H1 (cell line): ENCODE measurements around the gene CLCNKB. TPM values are rescaled to one million over a fixed set of nuclear protein-coding genes. Genes with fewer than 3 reads are reported as not detected.
"Not testable (repeated sequence)": the region's sequence is repeated elsewhere in the genome, so short reads cannot be mapped to it uniquely, and the experiment has no call there.

Source experiments
- CTCF ChIA-PET: fragments of 300-600 bp; sonication (Branson Sonifier 250); formaldehyde crosslinking; loops from one replicate; lab custom pipeline; 2021; ENCODE audit not compliant: partially characterized antibody; lab: Charles Lee
- POLR2A ChIA-PET: fragments of 300-600 bp; sonication (Branson Sonifier 250); formaldehyde crosslinking; loops from one replicate; lab custom pipeline; 2021; ENCODE audit warnings: inconsistent platforms; ENCODE audit not compliant: partially characterized antibody; lab: Charles Lee
- DNase-seq, 2 experiments: peaks; one replicate each; pipeline versions ENCODE4 v3.0.0 to v3.0.0-alpha.2; 2010 to 2022; ENCODE audit warnings: low spot score in 2 of 2, low read depth in 1 of 2, mixed read lengths in 1 of 2
- FAIRE-seq: peaks from 2 replicates; lab custom pipeline; 2011; peaks lifted over from hg19 to GRCh38; lab: Jason Lieb, UNC
- H2AFZ ChIP-seq: 2 replicates; pipeline ENCODE4 v1.8.1; 2012; ENCODE audit warnings: low read length, inconsistent platforms
- H2AK5ac ChIP-seq: 2 replicates; pipeline ENCODE4 v1.6.1; 2013; ENCODE audit warnings: low read depth, low read length
- H2BK120ac ChIP-seq: replicated peaks from 2 replicates; pipeline ENCODE3; 2013; ENCODE audit warnings: low read depth, low read length, inconsistent platforms
- H2BK12ac ChIP-seq: 2 replicates; pipeline ENCODE4 v1.6.1; 2013; ENCODE audit warnings: low read depth, low read length
- H2BK15ac ChIP-seq: 2 replicates; pipeline ENCODE4 v1.6.1; 2013; ENCODE audit warnings: low read length
- H2BK20ac ChIP-seq: 2 replicates; pipeline ENCODE4 v1.6.1; 2013; ENCODE audit warnings: low read length
- H2BK5ac ChIP-seq: 2 replicates; pipeline ENCODE4 v1.6.1; 2013; ENCODE audit warnings: low read depth, low read length
- H3K14ac ChIP-seq: 2 replicates; pipeline ENCODE4 v1.6.1; 2013; ENCODE audit warnings: inconsistent platforms; ENCODE audit not compliant: insufficient read length
- H3K18ac ChIP-seq: 2 replicates; pipeline ENCODE4 v1.6.1; 2013; ENCODE audit warnings: low read length; ENCODE audit errors: extremely low read depth
- H3K23ac ChIP-seq: 2 replicates; pipeline ENCODE4 v1.6.1; 2013; ENCODE audit warnings: inconsistent platforms; ENCODE audit not compliant: insufficient read length
- H3K23me2 ChIP-seq: 2 replicates; pipeline ENCODE4 v1.6.1; 2013; ENCODE audit warnings: low read depth, low read length
- H3K27ac ChIP-seq: 2 replicates; pipeline ENCODE4 v1.6.1; 2011; ENCODE audit warnings: low read depth, low read length, inconsistent platforms
- H3K27me3 ChIP-seq, 4 experiments: replicated peaks in 1 of 4; 1 replicate in 1 of 4; 2 replicates in 3 of 4; pipeline versions ENCODE4 v1.6.1 to v1.8.1; 2011 to 2013; ENCODE audit warnings: low read length in 3 of 4, mild to moderate bottlenecking in 3 of 4, inconsistent platforms in 2 of 4, mixed read lengths in 2 of 4, moderate library complexity in 1 of 4; ENCODE audit not compliant: control insufficient read depth in 3 of 4, insufficient read depth in 3 of 4; ENCODE audit errors: extremely low read depth in 1 of 4
- H3K36me3 ChIP-seq, 4 experiments: 2 replicates each; pipeline versions ENCODE4 v1.6.1 to v1.8.1; 2011 to 2013; ENCODE audit warnings: mild to moderate bottlenecking in 4 of 4, low read length in 3 of 4, moderate library complexity in 2 of 4, control low read depth in 1 of 4, inconsistent platforms in 1 of 4; ENCODE audit not compliant: insufficient read depth in 4 of 4, control insufficient read depth in 2 of 4
- H3K4ac ChIP-seq: replicated peaks from 2 replicates; pipeline ENCODE3; 2013; ENCODE audit warnings: low read length, low read depth, mixed read lengths, inconsistent platforms; ENCODE audit not compliant: insufficient read length
- H3K4me1 ChIP-seq, 4 experiments: replicated peaks in 1 of 4; 1 replicate in 1 of 4; 2 replicates in 3 of 4; pipeline versions ENCODE4 v1.6.1 to v1.8.1; 2011 to 2013; ENCODE audit warnings: low read length in 3 of 4, inconsistent platforms in 2 of 4, mixed read lengths in 1 of 4; ENCODE audit not compliant: insufficient read depth in 4 of 4, control insufficient read depth in 3 of 4
- H3K4me2 ChIP-seq, 2 experiments: 2 replicates each; pipeline versions ENCODE4 v1.6.1 to v1.8.1; 2011 to 2013; ENCODE audit warnings: low read depth in 2 of 2, low read length in 2 of 2, control low read depth in 1 of 2, inconsistent platforms in 1 of 2, mild to moderate bottlenecking in 1 of 2; ENCODE audit not compliant: insufficient read depth in 1 of 2
- H3K4me3 ChIP-seq, 4 experiments: fragments of 200-600, 300-600 bp in 1 of 4; sonication (generic), shearing (Covaris generic), sonication (Bioruptor Twin) in 1 of 4; 2 replicates each; pipeline versions ENCODE4 v1.5.1 to v1.8.1; 2011 to 2016; ENCODE audit warnings: low read length in 4 of 4, low read depth in 3 of 4, control low read depth in 2 of 4, inconsistent platforms in 2 of 4, mild to moderate bottlenecking in 2 of 4, mixed read lengths in 1 of 4, moderate library complexity in 1 of 4; ENCODE audit not compliant: insufficient read depth in 2 of 4; ENCODE audit errors: extremely low read depth in 1 of 4
- H3K56ac ChIP-seq: replicated peaks from 2 replicates; pipeline ENCODE3; 2013; ENCODE audit warnings: low read depth, mild to moderate bottlenecking, mixed read lengths, low read length, inconsistent platforms; ENCODE audit not compliant: insufficient read length
- H3K79me1 ChIP-seq: 2 replicates; pipeline ENCODE4 v1.6.1; 2013; ENCODE audit warnings: low read depth, low read length, control low read depth
- H3K79me2 ChIP-seq, 2 experiments: 2 replicates each; pipeline versions ENCODE4 v1.6.1 to v1.8.1; 2012 to 2013; ENCODE audit warnings: low read length in 2 of 2, mild to moderate bottlenecking in 2 of 2, inconsistent platforms in 1 of 2; ENCODE audit not compliant: insufficient read depth in 2 of 2, control insufficient read depth in 1 of 2
- H3K9ac ChIP-seq, 4 experiments: replicated peaks in 1 of 4; 1 replicate in 1 of 4; 2 replicates in 3 of 4; pipeline versions ENCODE4 v1.6.1 to v1.8.1; 2011 to 2013; ENCODE audit warnings: low read depth in 3 of 4, low read length in 3 of 4, control low read depth in 2 of 4, mild to moderate bottlenecking in 2 of 4, moderate library complexity in 2 of 4, inconsistent platforms in 1 of 4; ENCODE audit errors: extremely low read depth in 1 of 4
- H3K9me3 ChIP-seq, 2 experiments: 2 replicates each; pipeline versions ENCODE4 v1.6.1 to v1.8.1; 2012 to 2013; ENCODE audit warnings: mild to moderate bottlenecking in 2 of 2, moderate library complexity in 2 of 2, control low read depth in 1 of 2, inconsistent platforms in 1 of 2, low read depth in 1 of 2, low read length in 1 of 2, mixed read lengths in 1 of 2; ENCODE audit not compliant: insufficient read depth in 2 of 2
- H4K20me1 ChIP-seq, 2 experiments: replicated peaks in 1 of 2; 2 replicates each; pipeline versions ENCODE3 to v1.8.1; 2011 to 2013; ENCODE audit warnings: inconsistent platforms in 2 of 2, low read length in 2 of 2, mild to moderate bottlenecking in 1 of 2; ENCODE audit not compliant: insufficient read depth in 2 of 2, control insufficient read depth in 1 of 2
- H4K5ac ChIP-seq: 2 replicates; pipeline ENCODE4 v1.6.1; 2013; ENCODE audit warnings: low read length, low read depth, mixed read lengths, inconsistent platforms; ENCODE audit not compliant: insufficient read length
- H4K8ac ChIP-seq: 2 replicates; pipeline ENCODE4 v1.8.0; 2013; ENCODE audit warnings: mild to moderate bottlenecking, moderate library complexity, low read length, inconsistent platforms; ENCODE audit not compliant: insufficient read depth; ENCODE audit errors: extremely low read depth
- H4K91ac ChIP-seq: replicated peaks from 2 replicates; pipeline ENCODE3; 2013; ENCODE audit warnings: low read length, mixed read lengths, inconsistent platforms; ENCODE audit not compliant: insufficient read length
- WGBS, 2 experiments: shearing (Covaris generic) in 1 of 2; methylation state at CpG; one replicate each; pipeline versions ENCODE4 v1.1.6 to v1.1.7; 2013 to 2015; ENCODE audit warnings: low lambda C conversion rate in 2 of 2, mixed read lengths in 2 of 2, inconsistent platforms in 1 of 2, low coverage in 1 of 2, missing lambda C conversion rate in 1 of 2; ENCODE audit not compliant: insufficient replicate concordance in 2 of 2, insufficient coverage in 1 of 2, insufficient read length in 1 of 2; ENCODE audit errors: extremely low coverage in 1 of 2, missing lambda C conversion rate in 1 of 2; 5-methylcytosine and 5-hydroxymethylcytosine counted together
- polyA plus RNA-seq, 7 experiments: library from polyadenylated mRNA; depleted of rRNA in 3 of 7; stranded (reverse) in 5 of 7; unstranded in 2 of 7; fragments of >200 nt in 5 of 7; fragments of 200-250 nt in 2 of 7; gene quantifications; 1 replicate in 5 of 7; 2 replicates in 1 of 7; 4 replicates in 1 of 7; pipeline versions ENCODE4 v1.2.1 to v1.2.3, GENCODE V29; 2011 to 2013; ENCODE audit warnings: missing spikeins in 2 of 7, mixed read lengths in 2 of 7
- total RNA-seq: library from RNA; stranded (reverse); fragmentation: NEBNext Ultra II Directional; extraction: Animal tissue kit (Norgen Biotek cat#: 25700); gene quantifications from 2 replicates; pipeline ENCODE4 v1.2.1, GENCODE V29; 2021

CLCNKB gene
- total and polyA plus RNA-seq, 2 of the 8 experiments (the other 6 are each of a cell fraction or from before 2014, with no cell fraction given) = 1.2 to 3.5 TPM

GRCh38 chr1:16051949-16052348, 8.4 kb downstream of the CLCNKB start:
- H2AK5ac ChIP-seq, H4K20me1 ChIP-seq, H4K5ac ChIP-seq, H3K79me2 ChIP-seq, H3K56ac ChIP-seq, H2BK20ac ChIP-seq, H2BK15ac ChIP-seq, H3K4me2 ChIP-seq, H3K9ac ChIP-seq, H4K91ac ChIP-seq, H3K27me3 ChIP-seq, H2BK12ac ChIP-seq, H3K9me3 ChIP-seq, H3K18ac ChIP-seq, H2BK120ac ChIP-seq, H3K4me3 ChIP-seq, H3K23ac ChIP-seq, FAIRE-seq, H3K23me2 ChIP-seq, DNase-seq, H3K27ac ChIP-seq, H3K4ac ChIP-seq, H4K8ac ChIP-seq, H3K36me3 ChIP-seq, H2BK5ac ChIP-seq, POLR2A ChIA-PET, H3K14ac ChIP-seq, H3K79me1 ChIP-seq, H2AFZ ChIP-seq: not testable (repeated sequence)
- H3K4me1 ChIP-seq = peaks cover 0 to 27% (median 8%) of the 10 kb centered on the region in 4 experiments; a peak in 6 of 7 replicates
- WGBS, 2 experiments = 91% methylated on average over 9 of the region's 12 CpGs; no CpG with 5 or more reads in 1 of the 2 experiments
- CTCF ChIA-PET = interaction anchor here (1.0 kb wide), 1 partner anchor 35 kb away, joined by 3 read pairs; the partner anchor contains the start of gene HSPB7
